ENCODE results near the gene CACYBP.

The CACYBP gene, protein sequence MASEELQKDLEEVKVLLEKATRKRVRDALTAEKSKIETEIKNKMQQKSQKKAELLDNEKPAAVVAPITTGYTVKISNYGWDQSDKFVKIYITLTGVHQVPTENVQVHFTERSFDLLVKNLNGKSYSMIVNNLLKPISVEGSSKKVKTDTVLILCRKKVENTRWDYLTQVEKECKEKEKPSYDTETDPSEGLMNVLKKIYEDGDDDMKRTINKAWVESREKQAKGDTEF

DNA sequence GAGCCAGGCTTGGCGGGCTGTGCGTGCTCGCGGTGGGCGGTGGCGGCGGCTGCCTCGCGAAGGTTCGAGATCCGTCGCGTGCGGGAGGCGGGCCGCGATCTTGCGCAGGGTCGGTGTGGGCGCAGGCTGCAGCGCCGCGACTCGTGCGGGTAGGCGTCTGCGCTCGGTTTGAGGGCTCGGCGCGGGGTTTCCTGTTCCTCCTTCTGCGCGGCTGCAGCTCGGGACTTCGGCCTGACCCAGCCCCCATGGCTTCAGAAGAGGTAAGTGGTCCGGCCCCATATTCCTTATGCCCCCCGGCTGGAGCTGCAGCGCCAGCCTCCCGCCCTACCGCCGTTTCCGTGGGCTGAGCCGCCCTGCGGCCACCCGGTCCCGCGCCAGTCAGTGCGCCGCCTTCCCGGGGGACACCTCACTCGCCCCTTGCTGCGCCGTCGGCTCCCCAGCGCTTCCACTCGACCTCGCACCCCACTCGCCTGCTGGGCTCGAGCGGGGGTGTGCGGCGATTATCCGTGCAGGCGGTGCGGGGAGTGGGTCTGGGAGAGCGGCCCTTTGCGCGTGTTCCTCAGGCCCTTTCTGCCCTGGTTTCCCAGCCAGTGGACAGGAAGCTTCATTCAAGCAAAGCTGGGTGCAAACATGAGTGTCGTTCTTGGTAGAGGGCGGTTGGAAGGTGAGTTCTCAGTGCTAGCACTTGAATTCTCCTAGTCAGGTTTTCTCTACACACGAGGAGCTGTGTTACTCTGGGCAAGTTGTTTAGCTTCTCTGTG is at the start of gene CACYBP:
CACYBP (plus strand) TSS at position 12 of the 761 bp plus-strand sequence; CDS start at position 246, 234 bp downstream.
- peak in 9 of 14 donors; percentile 51 to 81 (median 74) for DNase-seq

DNA sequence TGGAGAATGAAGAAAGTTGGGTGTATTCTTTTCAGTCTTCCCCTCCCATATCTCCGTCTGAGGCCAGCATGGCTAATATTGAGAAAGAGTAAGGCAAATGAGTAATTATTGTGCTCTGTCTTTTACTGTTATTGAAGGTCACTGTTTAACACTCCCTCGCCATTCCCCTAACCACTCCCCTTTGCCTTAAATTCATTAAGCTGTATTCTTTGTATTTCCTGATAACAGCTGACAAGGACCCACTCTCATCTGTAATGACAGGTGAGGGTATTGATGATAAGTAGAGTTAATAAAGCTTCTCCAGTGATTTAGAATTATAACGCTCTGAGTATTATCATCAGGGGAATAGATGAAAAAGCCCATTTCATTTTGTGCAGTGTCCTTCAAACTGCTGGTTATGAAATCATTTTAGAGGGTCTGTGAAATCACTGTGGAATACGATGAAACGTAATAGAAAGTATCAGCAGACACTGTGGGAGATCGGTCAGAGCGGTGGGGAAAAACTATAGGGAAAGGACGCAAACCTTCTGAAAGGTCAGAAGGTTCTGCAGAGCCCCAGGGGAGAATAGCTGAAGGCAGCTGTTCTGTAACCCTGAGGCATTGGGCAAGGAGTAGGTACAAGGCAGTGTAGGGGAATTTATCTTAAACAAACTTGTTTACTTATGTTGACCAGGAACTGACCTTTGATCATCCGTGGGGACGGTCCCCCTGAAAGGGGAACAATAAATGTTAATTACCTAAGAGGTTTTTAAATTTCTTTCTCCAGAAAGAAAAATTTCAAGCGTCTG is 46.3 kb upstream of the CACYBP start:
- no peak for DNase-seq

DNA sequence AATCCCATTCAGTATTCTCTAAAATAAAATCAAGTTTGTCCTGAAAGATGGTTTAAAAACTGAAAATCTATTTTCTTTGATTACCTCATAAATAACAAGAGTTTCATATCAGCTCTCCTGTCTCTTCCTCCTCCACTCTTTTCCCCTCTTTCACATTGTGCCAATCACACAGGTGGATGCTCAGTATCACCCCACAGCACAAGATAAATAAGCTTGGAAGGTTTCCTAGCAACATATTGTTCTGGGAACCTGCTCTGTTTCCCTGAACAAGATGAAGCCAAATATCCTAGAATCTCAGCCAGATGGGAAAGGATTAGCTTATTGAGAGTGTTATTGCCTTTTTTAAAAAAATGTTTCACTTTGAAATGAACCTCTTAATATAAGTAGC is 45.7 kb upstream of the CACYBP start:
- DNase-seq = peak in 1 of 14 donors; percentile 94

DNA sequence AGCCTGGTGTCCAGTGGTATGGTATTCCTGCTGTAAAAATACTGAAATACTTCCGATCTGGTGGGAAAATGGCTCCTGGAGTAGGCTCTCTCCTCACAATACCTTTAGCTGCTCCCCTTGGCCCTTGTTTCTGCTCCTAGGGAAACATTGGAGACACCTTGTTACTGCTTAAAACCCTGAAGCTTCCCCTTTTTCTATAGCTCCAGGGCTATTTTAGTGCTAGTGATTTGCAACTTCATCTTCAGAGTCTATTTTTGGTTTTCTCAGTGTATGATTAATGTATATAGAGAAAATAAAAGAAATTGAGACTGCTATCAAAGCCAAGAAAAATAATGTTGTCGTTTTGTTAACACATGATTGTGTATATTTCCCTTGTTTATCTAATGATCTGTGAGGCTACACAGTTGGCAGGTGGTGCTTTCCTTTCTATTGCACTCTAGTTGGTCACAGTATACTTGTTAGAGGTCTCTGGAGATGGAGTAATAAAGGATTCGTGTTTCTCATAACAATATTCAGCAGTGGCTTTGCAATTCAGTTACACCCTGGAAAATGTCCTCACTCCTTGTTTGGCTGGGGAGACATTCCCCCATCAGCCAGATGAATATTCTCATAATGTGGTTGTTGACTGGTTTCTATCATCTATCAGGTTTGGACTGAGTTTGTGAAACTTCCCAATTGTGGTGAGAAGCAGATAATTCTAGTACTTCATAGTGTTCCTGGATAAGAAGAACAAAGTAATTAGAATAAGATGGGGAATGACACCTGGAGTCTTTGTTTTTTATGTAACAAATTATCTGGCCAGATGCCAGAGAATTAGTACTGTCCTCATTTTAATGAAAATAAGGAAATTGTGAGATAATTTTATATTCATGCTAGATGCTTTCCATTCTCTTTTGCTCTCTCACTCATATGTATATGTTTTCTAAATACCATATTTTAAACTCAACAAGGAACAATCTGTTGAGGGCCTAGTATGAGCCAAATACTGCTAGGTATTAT is 44.8 kb upstream of the CACYBP start:
- peak in 1 of 14 donors; percentile 72 for DNase-seq

DNA sequence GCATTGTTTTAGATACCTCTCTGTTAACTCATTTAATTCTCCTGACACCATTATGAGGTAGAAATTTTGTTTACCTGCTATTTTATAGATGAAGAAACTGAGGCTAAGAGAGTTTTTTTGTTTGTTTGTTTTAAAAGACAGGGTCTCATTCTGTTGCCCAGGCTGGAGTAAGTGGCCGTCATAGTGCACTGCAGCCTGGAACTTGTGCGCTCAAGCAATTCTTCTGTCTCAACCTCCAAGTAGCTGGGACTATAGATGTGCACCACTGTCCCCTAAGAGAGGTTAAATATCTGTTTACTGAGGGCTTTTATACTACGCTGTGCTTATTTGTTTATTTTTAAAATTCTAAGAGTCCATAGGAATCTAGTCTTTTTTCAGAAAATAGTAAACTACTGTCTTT is 43.7 kb upstream of the CACYBP start:
- no peak for DNase-seq

DNA sequence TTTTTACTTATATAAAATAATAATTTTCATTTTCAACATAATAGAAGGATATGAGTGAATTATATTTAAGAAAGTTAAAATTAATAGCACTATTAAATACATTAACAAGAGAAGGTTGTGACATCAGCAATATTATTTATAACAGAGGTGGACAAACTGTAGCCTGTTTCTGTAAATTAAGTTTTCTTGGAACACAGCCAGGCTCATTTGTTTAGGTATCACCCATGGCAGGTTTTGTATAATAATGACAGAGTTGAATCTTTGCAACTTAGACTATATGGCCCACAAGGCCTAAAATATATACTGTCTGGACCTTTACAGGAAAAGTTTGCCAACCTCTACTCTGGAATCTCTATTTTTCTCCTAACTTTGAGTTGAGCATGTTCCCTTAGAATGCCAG is 42.8 kb upstream of the CACYBP start:
- DNase-seq = no peak

DNA sequence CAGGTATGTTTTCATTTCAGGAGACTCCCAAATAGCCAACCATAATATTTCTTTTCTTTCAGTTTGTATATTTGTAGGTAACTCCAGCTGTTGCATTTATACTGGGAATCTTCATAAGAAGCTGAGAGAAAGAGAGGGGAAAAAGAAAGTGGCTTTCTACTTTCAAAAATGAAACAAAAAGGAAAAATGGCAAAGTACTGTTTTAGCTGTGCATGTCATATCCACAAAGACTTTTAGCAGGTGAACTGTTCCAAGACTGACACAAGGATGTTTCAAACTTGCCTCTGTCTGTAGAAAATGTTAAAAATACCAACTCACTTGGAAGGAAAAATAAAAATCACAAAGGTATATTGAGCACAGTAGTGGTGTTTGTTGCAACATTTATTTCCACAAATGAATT is 41.9 kb upstream of the CACYBP start:
- DNase-seq = no peak

DNA sequence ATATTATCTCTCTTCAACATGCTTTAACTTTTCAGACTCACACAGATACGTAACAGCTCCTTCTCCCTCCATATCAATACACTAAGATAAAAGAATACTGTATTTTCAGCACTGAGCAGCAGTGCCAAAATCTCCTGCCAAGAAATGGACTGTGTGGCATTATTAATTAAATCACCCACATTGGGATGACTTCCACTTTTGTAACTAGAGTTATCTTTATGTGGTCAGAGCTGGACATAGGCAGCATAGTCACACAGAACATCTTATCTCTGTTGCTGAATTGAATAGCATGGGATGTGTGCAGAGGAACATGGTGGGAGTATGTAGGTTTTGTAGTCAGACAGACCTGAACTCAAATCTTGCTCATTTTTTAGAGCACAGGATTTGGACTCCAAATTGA is 41.4 kb upstream of the CACYBP start:
- DNase-seq = peak in 1 of 14 donors; percentile 48

DNA sequence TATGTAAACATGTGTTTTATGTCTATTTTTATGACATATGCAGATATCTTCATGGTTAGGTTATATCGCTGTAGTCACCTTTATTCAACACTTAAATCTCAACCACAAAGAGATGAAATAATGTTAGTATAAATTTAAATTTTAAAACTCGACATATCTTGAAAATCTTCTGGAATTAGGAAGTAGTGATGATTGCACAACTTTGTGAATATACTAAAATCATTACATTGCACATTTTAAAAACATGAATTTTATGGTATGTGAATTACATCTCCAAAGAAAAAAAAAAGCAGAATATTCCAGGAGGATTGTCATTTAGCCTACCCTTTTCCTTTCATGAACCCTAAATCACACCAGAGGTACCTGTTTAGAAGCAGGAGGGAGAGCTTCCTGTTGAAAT is 39.4 kb upstream of the CACYBP start:
- no peak for DNase-seq

DNA sequence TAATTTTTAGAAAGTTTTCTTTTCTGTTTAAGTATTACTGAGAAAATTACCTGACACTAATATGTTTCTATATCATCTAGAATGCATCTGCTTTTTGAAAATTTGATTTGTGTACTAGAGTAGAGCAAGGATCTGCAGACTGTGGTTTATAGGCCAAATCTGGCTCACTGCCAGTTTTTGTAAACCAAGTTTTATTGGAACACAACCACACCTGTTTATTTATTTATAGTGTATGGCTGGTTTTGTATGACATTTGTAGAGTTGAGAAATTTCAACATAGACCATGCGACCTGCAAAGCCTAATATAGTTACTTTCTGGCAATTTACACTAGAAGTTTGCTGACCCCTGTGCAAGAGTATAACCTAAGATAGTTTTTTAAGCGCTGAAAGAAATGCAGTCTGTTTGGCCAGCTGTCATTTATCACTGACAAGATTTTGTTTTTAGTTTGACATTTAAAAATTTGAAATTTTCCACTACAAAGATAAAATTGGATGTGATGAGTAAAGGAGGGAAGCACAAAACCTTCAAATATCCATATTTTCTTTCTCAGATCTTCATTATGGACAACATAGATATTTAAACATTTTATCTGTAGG is 36.1 kb upstream of the CACYBP start:
- DNase-seq = no peak

DNA sequence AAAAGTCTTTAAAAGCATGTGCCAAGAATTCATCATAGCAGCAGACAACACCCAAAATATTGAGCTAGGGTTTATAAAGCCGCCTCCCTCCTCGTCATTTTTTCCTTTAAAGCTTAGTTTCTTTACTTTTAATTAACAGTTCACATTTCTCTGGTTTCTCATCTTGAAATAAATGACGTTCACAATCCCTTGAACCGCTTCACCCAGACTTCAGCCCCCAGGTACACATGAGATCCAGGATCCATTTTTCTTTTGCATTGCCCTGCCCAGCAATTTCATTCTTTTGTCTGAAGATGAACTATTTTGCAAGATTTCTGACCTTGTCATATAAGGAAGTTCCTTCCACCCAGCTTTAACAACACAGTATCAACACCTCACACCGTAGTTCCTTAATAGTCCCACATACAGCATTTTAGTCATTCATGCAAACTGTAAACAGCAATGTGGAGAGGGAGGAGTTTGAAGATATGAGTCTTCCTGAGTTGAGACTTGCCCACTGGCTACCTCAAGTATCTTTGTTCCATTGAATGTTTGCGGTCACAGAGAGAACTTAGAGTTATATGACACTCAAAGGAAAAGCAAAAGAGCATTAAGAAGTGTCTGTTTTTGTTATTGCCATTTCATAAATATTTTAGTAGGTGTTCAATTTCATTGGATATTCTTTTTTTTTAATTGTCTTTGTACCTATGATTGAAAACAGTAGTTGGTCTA is 35.3 kb upstream of the CACYBP start:
- no peak for DNase-seq

DNA sequence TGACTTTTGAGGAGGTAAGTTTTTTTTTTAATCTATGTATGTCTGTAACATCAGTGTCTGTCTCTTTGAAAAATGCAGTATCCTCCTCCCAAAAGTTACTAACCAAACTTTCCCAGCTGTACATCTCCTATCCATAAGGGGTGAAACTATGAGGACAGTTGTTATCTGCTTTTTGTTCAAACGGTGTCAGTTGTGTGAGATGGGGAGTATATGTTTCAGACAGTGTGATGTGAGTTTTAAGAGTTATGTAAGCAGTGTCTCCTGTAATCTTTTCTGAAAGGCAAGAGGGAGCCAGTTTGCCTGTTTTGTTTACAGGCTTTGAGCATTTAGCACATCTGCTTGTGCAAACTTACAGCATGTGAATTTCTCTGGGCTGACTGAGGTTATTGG is 34.8 kb upstream of the CACYBP start:
- peak in 1 of 14 donors; percentile 34 for DNase-seq

DNA sequence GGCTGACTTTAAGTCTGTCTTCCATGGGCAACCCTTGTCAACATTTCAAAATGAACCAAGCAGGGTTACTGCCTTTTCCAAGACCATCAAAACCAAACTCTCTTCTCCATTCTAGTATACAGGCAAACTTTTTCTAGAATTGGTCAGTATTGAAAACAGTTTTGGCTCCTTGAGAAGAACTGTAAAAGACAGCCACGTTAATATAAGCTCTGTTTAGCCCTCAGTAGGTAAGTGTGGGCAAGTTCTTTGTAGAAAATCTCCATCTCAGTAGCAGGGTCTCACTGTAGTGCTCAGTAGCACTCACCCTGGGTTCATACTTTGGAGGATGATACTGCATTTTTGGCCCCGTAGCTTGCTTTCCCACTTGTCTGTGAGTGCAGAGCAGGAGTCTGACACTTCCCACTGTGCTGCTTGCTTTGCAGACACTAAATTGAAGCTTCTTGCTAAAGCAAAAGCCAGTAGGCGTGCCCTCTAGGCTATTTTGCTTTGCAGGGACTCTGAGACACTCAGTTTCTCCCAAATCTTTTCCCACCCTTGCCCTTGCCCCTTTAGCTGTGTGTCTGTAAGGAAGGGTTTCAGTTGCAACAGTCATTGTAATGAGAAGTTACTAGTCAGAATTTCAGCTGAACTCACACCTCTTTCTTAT is 34.3 kb upstream of the CACYBP start:
- DNase-seq = peak in 6 of 14 donors; percentile 1 to 52 (median 28)

DNA sequence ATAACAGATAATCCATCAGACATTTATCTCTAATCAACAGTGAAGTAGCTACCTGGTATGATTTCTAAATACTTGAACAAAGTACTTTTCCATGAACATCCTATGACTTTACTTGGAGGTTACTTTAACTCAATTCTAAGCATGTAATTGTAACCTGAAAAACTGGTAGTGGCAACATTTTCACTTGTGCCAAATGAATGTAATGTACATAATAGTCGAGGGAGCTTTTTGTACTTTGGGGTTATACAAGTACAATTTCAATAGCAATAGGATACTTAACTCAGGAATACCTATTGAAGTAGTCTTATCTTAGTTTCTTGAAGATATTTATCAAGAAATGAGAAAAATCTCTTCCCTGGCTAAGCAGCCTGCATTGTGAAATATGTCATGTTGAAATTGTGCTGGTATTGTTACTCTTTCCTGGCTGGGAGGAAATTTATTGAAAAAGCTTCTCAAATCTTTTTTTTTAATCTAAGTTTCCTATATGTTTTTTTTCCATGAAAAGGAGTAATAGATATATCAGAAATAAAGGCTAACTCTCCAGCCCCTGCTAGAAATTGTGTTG is 33.7 kb upstream of the CACYBP start:
- DNase-seq = no peak

DNA sequence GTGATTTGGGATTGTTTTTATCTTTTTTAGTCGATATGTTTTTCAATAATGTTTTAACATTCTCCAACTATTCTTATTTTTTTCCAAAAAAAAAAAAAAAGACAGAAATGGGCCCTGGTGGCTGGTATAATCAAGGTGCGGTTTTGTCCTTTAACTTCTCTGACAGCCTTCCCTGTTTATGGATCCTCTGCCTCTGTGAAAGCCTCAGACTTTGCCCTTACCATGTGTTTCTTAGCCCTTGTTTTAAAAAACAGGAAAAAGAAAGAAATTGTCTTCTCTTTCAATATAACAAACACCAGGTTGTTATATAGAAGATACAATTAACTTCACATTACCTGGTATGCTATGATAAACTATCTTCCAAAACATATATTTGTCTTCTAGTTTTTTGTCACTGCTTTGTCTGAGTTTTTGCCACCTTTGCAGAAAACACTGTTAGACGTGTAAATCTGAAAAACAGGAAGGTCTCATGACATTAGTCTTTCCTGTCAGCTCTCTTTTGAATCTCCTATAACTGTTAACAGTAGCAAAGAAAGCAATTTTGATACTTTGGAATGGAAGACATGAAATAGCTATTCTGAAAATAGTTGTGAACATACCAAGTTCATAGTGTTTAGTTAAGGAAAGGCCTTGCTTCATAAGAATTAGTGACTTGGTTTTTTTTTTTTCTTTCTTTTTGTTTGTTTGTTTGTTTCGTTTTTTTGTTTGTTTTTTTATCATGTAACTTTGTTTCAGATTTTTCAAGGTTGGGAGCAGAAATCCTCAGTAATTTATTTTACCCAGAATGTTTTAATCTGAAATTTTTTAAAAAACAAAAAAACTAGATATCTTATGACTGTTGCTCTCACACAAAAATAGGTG is 31.7 kb upstream of the CACYBP start:
- no peak for DNase-seq

DNA sequence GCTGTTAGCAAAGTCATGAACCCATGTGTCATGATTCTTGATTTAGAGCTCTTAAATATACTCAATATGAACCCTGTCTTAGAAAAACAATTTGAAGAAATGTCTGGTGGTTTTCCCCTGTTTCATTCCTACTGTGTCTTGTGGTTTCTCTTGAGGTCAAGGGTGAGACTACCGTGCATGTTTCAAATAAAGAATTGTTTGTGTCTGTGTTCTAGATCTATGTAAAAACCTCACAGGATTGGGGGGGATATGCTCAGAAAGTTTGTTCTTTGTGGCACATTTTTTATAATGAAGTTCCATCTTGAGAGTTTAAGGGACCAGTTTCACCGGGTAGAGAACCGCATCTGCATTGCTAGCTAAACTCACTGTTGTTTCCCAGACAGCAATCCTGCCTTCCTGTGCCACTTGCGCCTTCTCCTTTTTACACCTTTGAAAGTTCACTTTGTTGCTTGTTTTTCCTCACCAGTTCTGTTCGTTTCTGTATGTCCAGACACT is 30.9 kb upstream of the CACYBP start:
- DNase-seq = no peak

DNA sequence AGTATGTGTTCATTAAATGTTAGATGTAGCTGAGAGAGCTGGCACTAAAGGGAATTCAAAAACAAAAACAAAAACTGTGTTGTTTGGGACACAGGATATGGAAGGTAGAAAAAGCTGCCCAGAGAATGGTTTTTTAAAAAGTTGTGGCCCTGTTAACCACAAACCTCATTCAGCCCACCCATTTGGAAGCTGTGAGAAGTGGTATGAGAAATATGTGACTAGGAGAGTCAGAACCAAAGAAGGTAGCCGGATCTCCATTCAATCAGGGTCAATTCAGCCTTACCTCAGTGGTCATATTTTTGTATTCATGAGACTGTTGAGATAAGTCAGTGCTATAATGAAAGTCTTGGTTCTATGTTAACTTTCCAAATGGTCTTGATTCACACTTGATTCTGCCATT is 29.8 kb upstream of the CACYBP start:
- no peak for DNase-seq

DNA sequence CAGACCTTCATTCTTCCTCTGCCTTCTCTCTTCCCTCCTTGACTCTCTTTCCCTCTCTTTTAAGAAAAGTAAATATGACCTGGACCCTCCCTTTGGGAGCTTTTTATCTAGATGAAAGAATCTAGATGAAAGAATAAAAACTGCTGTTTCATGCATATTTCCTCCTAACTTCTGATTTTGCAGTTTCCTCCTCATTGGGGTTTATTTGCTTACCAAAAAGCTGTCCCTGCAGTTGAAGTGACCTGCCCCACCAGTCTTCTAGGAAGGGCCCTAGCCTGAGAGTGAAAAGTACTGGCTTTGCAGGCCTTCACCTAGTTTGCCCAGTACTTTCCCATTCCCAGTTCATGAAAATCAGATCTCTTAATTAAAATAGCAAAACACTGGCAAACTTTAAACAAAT is 28.3 kb upstream of the CACYBP start:
- DNase-seq = no peak

DNA sequence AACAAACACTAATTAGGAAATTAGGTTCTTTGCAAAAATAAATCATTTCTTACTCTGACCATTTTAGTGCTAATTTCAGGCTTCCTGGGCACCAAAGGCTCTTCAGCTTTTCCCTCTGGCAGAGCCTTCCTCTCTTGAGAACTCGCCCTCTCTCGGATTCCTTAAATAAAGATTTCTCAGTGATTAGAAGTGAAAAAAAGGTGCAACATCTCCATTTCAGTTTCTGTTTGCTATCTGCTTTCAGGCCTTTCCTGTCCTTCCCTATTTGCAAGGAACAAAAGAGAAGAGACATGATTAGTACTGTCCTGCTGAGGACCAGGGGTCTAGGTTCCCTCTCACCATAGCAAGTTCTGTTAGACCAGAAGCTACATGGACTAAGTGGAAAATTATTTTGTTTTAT is 27.8 kb upstream of the CACYBP start:
- no peak for DNase-seq
